Mammary epithelial cell (primary cell): ENCODE results near the gene DEF6.

Experiments used
- EZH2 ChIP-seq: IDR thresholded peaks from 2 replicates; pipeline ENCODE4 v1.6.1; 2012; ENCODE audit warnings: low read length, inconsistent platforms, borderline replicate concordance
- TF ChIP-seq, protein P1 (sequence below), 2 donors: IDR thresholded peaks in 1 of 2; conservative IDR thresholded peaks in 1 of 2; 2 replicates each; pipeline ENCODE4 v1.5.1; 2011 to 2012; ENCODE audit warnings: inconsistent platforms in 2 of 2, low read length in 2 of 2, mild to moderate bottlenecking in 2 of 2, control low read depth in 1 of 2, low read depth in 1 of 2; ENCODE audit not compliant: insufficient read depth in 1 of 2; ENCODE audit errors: extremely low read depth in 1 of 2

GRCh38 chr6:35291491-35291890 lies 6.1 kb upstream of the DEF6 start:
- TF ChIP-seq EZH2 = no peak
- TF ChIP-seq, protein P1, sequence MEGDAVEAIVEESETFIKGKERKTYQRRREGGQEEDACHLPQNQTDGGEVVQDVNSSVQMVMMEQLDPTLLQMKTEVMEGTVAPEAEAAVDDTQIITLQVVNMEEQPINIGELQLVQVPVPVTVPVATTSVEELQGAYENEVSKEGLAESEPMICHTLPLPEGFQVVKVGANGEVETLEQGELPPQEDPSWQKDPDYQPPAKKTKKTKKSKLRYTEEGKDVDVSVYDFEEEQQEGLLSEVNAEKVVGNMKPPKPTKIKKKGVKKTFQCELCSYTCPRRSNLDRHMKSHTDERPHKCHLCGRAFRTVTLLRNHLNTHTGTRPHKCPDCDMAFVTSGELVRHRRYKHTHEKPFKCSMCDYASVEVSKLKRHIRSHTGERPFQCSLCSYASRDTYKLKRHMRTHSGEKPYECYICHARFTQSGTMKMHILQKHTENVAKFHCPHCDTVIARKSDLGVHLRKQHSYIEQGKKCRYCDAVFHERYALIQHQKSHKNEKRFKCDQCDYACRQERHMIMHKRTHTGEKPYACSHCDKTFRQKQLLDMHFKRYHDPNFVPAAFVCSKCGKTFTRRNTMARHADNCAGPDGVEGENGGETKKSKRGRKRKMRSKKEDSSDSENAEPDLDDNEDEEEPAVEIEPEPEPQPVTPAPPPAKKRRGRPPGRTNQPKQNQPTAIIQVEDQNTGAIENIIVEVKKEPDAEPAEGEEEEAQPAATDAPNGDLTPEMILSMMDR (conservative IDR thresholded peaks at IDR 0.05 in 1 of 2, IDR thresholded peaks at IDR 0.05 in 1 of 2; ENCODE audit: extremely low read depth in 1 of 2, insufficient read depth in 1 of 2, low read depth in 1 of 2, low read length in 2 of 2) = no peak
